PFSK-1 (cell line): ENCODE results near the gene FOXM1. TPM values are rescaled to one million over a fixed set of nuclear protein-coding genes. Genes with fewer than 3 reads are reported as not detected.

Experiments used
- FOXP2 ChIP-seq: optimal IDR thresholded peaks from 2 replicates; pipeline ENCODE3; 2011; ENCODE audit warnings: borderline replicate concordance, control low read depth, inconsistent platforms; ENCODE audit not compliant: insufficient read depth; ENCODE audit errors: extremely low read length, extremely low read depth
- POLR2AphosphoS5 ChIP-seq: IDR thresholded peaks from 2 replicates; pipeline ENCODE4 v1.6.1; 2012; ENCODE audit warnings: low read depth, mild to moderate bottlenecking, control low read depth, low read length, moderate library complexity
- SIN3A ChIP-seq: IDR thresholded peaks from 2 replicates; pipeline ENCODE4 v1.6.1; 2012; ENCODE audit warnings: mild to moderate bottlenecking, low read length, moderate library complexity, borderline replicate concordance; ENCODE audit not compliant: insufficient read depth
- TAF1 ChIP-seq: IDR thresholded peaks from 2 replicates; pipeline ENCODE4 v1.6.1; 2012; ENCODE audit warnings: low read length, control low read depth, borderline replicate concordance; ENCODE audit not compliant: insufficient read depth
- polyA plus RNA-seq: library from polyadenylated mRNA; unstranded; fragments of >200 nt; gene quantifications from one replicate; pipeline ENCODE4 v1.2.1, GENCODE V29; 2012; ENCODE audit warnings: low read depth, missing spikeins; ENCODE audit not compliant: insufficient read length
- TF ChIP-seq, protein P1 (sequence below), 2 experiments: IDR thresholded peaks; 2 replicates each; pipeline versions ENCODE4 v1.6.1 to v1.8.0; 2011 to 2012; ENCODE audit warnings: low read depth in 2 of 2, low read length in 2 of 2, control low read depth in 1 of 2, inconsistent platforms in 1 of 2, mild to moderate bottlenecking in 1 of 2, moderate library complexity in 1 of 2; ENCODE audit not compliant: insufficient read depth in 1 of 2

FOXM1 gene
- 33.0 TPM for polyA plus RNA-seq

DNA sequence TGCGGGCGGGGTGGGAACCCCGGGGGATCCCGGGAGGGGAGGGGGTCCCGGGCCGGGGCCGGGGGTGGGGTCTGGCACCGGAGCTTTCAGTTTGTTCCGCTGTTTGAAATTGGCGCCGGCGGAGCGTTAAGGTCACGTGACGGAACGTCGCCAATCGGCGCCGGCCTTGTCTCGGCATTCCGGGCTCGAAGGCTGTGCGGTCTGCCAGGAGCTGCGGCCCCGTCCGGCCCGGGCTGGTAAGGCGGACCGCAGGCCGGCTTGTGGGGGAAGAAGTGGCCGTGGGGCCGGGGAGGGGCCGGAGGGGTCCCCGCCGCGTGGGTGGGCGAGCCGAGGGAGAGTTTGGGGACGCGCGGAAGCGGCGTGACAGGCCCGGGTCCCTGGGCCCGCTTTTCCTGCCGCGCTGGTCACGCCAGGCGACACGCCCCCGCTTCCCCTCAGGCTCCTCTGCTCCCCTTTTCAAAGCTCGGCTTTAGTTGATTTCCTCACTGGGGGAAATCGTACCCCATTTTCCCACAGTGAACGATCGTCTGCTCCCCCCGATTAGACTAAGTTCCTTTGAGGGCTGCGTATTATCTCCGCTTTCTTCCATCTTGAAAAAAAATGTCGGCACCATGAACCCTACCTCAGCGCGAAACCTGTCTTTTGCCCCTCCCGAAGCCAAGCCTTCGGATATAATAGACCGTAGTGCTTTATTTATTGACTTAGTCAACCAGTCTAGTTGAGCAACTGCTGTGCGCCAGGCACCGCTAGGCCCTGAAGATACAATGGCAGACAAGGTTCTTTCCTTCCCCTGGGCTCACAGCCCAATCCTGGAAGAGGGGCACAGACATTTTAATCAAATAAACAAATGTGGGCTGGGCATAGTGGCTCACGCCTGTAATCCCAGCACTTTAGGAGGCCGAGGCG, at the start of gene FOXM1, which contains the start of gene RHNO1:
Gene FOXM1, minus strand, starts transcription at position 128 of the 906 bp plus-strand sequence. CDS start 2,696 bp downstream, outside the sequence.
Gene RHNO1, plus strand, starts transcription at position 177 of the 906 bp plus-strand sequence. CDS start 8,144 bp downstream, outside the sequence.
- TF ChIP-seq SIN3A (peak; percentile 91; the same call in 1 of the 2 replicates), POLR2AphosphoS5 (peak; percentile 61), TAF1 (peak; percentile 65; the same call in 1 of the 2 replicates)
- TF ChIP-seq, protein P1, sequence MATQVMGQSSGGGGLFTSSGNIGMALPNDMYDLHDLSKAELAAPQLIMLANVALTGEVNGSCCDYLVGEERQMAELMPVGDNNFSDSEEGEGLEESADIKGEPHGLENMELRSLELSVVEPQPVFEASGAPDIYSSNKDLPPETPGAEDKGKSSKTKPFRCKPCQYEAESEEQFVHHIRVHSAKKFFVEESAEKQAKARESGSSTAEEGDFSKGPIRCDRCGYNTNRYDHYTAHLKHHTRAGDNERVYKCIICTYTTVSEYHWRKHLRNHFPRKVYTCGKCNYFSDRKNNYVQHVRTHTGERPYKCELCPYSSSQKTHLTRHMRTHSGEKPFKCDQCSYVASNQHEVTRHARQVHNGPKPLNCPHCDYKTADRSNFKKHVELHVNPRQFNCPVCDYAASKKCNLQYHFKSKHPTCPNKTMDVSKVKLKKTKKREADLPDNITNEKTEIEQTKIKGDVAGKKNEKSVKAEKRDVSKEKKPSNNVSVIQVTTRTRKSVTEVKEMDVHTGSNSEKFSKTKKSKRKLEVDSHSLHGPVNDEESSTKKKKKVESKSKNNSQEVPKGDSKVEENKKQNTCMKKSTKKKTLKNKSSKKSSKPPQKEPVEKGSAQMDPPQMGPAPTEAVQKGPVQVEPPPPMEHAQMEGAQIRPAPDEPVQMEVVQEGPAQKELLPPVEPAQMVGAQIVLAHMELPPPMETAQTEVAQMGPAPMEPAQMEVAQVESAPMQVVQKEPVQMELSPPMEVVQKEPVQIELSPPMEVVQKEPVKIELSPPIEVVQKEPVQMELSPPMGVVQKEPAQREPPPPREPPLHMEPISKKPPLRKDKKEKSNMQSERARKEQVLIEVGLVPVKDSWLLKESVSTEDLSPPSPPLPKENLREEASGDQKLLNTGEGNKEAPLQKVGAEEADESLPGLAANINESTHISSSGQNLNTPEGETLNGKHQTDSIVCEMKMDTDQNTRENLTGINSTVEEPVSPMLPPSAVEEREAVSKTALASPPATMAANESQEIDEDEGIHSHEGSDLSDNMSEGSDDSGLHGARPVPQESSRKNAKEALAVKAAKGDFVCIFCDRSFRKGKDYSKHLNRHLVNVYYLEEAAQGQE (IDR thresholded peaks at IDR 0.05; ENCODE audit: insufficient read depth in 1 of 2, low read depth in 2 of 2, low read length in 2 of 2) = no peak

GRCh38 chr12:2925322-2925995, 48.5 kb upstream of the FOXM1 start:
- TF ChIP-seq, protein P1 (IDR thresholded peaks at IDR 0.05; ENCODE audit: insufficient read depth in 1 of 2, low read depth in 2 of 2, low read length in 2 of 2) = no peak

- TF ChIP-seq, protein P1 (IDR thresholded peaks at IDR 0.05; ENCODE audit: insufficient read depth in 1 of 2, low read depth in 2 of 2, low read length in 2 of 2) = no peak
- TF ChIP-seq POLR2AphosphoS5 = no peak
- TF ChIP-seq FOXP2 = no peak
- no peak for TF ChIP-seq SIN3A
- no peak for TF ChIP-seq TAF1
Observed at GRCh38 chr12:2924019-2924418, 47.0 kb upstream of the FOXM1 start.

DNA sequence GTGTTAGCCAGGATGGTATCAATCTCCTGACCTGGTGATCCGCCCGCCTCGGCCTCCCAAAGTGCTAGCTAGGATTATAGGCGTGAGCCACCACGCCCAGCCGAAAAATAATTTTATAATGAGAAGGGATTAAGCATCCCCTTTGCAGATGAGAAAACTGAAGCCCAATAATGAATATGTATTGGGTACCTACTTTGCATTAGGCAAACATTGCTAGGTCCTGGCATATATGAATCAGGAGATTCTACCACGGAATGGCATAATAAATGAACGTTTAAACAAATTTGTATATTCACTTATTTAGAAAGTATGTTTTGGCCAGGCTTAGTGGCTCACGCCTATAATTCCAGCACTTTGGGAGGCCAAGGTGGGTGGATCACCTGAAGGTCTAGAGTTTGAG, 46.1 kb upstream of the FOXM1 start:
- TF ChIP-seq TAF1 (no peak), FOXP2 (no peak), POLR2AphosphoS5 (no peak)

DNA sequence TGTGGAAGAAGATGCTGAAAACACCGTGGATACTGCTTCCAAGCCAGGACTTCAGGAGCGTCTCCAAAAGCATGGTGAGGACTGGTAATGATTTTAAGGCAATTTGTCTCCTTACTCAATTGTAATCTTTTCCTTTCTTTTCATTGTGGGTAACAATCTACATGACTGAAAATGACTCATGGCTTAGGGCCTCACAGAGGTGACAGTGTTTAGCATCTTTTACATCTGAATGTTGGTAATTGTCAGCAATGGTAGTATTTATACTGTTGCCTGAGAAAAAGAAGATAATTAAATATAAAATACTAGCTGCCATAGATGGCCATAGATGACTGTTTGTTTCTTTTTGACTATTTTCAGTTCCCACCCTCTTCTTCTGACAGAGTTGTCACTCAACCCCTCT, 45.4 kb upstream of the FOXM1 start:
- TF ChIP-seq, protein P1 (IDR thresholded peaks at IDR 0.05; ENCODE audit: insufficient read depth in 1 of 2, low read depth in 2 of 2, low read length in 2 of 2) = no peak
- TF ChIP-seq SIN3A (no peak), POLR2AphosphoS5 (no peak), FOXP2 (no peak), TAF1 (no peak)
